GM15510 (cell line): Measurements from ENCODE around the gene DNAH7.

Experiments
- POLR2A ChIP-seq: IDR thresholded peaks from 3 replicates; pipeline ENCODE4 v1.6.1; 2011; ENCODE audit warnings: borderline replicate concordance; ENCODE audit not compliant: insufficient read length; ENCODE audit errors: extremely low read depth

The DNAH7 gene

GRCh38 chr2:196088203-196088602, 19.6 kb upstream of the DNAH7 start:
- TF ChIP-seq POLR2A: no peak

- no peak for TF ChIP-seq POLR2A
Measured at GRCh38 chr2:196086517-196087368, 18.1 kb upstream of the DNAH7 start.

- no peak for TF ChIP-seq POLR2A
Measured at GRCh38 chr2:196083601-196084000, 15.0 kb upstream of the DNAH7 start.

- no peak for TF ChIP-seq POLR2A
Measured at GRCh38 chr2:196080526-196080925, 11.9 kb upstream of the DNAH7 start.

- TF ChIP-seq POLR2A: no peak
Measured at GRCh38 chr2:196079052-196079451, 10.4 kb upstream of the DNAH7 start.

GRCh38 chr2:196077821-196078220, 9.2 kb upstream of the DNAH7 start:
- no peak for TF ChIP-seq POLR2A

GRCh38 chr2:196076778-196077568, 8.3 kb upstream of the DNAH7 start:
- no peak for TF ChIP-seq POLR2A

GRCh38 chr2:196075196-196075595, 6.6 kb upstream of the DNAH7 start:
- no peak for TF ChIP-seq POLR2A

- no peak for TF ChIP-seq POLR2A
Measured at GRCh38 chr2:196074631-196075030, 6.0 kb upstream of the DNAH7 start.

- TF ChIP-seq POLR2A: no peak
Measured at GRCh38 chr2:196073521-196073920, 4.9 kb upstream of the DNAH7 start.

- TF ChIP-seq POLR2A: no peak
Measured at GRCh38 chr2:196067088-196067382, 1.6 kb downstream of the DNAH7 start.

- TF ChIP-seq POLR2A: no peak
Measured at GRCh38 chr2:196066291-196067087, 2.1 kb downstream of the DNAH7 start.

GRCh38 chr2:196063773-196064172, 4.9 kb downstream of the DNAH7 start:
- no peak for TF ChIP-seq POLR2A

- no peak for TF ChIP-seq POLR2A
Measured at GRCh38 chr2:196059491-196059960, 9.1 kb downstream of the DNAH7 start.

GRCh38 chr2:196054631-196055030, 14.0 kb downstream of the DNAH7 start:
- TF ChIP-seq POLR2A: no peak
